Stimulated activated CD4-positive, alpha-beta T cell treated with anti-CD3 and anti-CD28 coated beads, Interleukin-1b, Interleukin-23, amount 100 ng/mL, for 24 hours (primary cell): ENCODE data around the gene HPSE2.
"Not testable (repeated sequence)": the region's sequence is repeated elsewhere in the genome, so short reads cannot be mapped to it uniquely, and the experiment has no call there.

Experiments used
- DNase-seq, 4 experiments: peaks; one replicate each; pipeline ENCODE4 v3.0.0-alpha.2; 2020; ENCODE audit warnings: low read depth in 4 of 4, low spot score in 1 of 4

HPSE2 gene

DNA sequence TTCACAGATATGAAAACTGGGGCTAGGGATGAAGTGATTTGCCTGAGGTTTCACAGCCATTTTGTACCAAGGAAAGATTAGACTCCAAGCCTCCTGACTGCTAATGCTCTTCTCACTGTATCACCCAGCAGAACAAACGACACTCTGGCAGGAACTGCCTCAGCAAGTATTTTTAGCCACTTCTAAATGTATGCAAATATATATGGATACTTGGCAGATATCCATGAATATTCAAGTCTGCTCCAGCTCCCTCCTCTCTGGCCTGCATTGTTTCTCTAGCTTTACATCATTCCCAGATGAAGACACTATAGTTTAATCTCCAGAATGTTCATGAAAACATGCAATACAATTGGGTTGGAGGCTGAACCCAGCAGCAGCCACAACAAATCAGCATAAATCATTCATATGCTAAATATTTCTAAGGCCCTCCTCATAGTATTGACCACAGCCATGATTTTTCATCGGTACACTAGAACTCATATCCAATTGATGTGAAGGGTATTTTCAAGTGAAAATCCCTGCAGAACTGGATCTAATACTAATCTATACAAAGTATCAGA, 65.5 kb downstream of the HPSE2 start:
- DNase-seq = no peak

DNA sequence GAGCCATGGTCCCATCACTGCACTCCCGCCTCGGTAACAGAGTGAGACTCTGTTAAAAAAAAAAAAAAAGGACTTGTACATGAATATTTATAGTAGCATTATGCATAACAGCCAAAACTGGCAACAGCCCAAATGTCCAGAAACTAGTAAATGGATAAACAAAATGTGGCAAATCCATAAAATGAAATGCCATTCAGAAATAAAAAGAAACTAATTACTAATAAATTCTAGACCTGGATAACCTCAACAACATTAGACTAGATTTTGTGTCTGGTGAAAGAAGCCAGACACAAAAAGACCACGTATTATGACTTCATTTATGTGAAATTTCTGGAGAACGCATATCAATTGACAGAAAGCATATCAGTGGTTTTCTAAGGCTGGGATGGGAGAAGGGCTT, 74.5 kb downstream of the HPSE2 start:
- no peak for DNase-seq

DNA sequence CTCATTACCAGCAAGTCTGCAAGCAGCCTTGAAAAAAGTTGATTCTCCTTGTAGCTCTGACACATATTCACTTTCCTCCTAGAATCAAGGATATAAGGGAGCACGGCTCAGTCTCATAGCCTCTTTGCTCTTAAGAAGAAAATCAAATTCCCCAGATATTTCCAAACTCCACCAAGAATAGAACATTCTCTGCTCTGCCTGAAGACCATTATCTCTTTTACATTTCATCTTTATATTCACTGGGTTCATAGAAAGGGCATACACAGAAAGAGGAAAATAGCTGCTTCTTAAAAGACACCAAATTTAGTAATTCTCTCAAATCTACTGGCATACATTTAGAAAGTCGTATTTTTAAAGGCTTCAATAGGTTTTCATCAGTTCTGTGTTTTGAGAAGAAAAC, 92.0 kb downstream of the HPSE2 start:
- no peak for DNase-seq

DNA sequence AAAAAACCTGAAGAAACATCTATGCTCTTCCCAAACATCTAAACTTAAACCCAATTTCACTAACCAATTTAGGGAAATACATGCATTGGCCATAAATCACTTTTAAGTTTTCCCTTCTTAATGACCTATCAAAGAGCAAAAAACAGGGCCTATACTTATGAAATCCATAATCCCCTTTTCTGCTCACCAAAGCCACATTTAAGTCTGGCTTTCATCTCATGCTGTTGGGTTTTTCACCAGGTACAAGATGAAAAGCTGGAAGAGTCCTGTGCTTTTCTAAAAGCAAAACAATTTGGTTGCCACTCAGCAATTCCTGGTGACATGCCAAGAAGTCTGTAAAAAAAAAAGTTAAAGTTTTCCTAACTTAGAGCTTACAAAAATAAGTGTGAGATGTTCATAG, 92.6 kb downstream of the HPSE2 start:
- DNase-seq = no peak

DNA sequence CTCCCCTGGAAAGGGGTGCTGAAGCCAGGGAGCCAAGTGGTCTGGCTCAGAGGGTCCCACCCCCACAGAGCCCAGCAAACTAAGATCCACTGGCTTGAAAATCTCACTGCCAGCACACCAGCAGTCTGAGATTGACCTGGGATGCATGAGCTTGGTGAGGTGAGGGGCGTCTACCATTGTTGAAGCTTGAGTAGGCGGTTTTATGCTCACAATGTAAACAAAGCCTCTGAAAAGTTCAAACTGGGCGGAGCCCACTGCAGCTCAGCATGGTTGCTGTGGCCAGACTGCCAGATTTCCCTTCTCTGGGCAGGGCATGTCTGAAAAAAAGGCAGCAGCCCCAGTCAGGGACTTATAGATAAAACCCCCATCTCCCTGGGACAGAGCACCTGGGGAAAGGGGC, 102.8 kb downstream of the HPSE2 start:
- DNase-seq = not testable (repeated sequence)

DNA sequence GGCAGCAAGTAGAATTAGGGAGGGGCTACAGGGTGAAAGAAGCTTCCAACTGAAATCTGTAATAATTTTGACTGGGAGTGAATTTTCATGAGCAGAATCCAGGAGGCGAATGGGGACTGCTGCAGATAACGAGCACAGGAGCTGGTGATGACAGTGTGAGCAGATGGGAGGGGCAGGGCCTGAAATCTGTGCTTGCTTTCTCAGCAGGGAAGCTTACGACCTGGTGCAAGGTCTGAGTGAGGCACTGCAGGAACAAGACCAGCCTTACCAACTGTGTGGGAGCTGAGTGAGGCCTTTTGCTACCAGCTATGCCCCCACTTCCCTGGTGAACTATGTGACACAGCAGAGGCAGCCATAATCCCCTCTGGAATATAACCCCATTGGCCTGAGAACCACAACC, 109.8 kb downstream of the HPSE2 start:
- no peak for DNase-seq

DNA sequence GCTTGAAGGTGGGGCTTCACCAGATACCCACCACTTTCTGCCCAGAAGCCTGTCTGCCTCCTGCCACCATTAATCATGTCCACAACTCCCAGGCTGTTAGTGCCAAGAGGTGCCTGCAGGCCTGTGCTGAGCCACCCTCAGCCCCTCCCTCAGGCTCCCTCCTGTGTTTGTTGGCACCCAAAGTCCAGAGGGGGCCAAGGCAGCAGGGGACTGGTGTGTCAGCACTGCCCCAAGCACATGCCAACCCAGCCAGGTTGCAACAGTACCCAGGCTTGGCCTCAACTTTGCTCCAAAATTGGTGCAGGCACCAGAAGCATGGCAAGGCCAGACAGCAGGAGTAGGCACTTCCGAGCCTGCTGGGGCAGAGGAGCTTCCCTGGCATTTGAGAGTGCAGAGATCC, 111.3 kb downstream of the HPSE2 start:
- no peak for DNase-seq

DNA sequence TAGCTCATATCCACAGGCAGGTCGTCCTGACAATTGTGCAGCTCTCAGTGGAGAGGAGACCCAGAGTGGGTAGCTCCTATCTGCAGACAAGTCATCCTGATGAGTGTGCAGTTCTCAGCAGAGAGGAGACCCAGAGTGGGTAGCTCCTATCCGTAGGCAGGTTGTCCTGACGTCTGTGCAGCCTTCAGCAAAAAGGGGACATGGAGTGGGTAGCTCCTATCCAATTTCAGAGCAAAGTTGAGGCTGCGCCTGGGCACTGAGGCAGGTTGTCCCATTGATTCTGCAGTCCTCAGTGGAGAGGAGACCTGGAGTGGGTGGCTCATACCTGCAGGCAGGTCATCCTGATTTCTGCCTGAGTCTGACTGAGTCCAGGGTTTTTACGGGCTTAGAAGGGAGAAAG, 111.8 kb downstream of the HPSE2 start:
- no peak for DNase-seq

DNA sequence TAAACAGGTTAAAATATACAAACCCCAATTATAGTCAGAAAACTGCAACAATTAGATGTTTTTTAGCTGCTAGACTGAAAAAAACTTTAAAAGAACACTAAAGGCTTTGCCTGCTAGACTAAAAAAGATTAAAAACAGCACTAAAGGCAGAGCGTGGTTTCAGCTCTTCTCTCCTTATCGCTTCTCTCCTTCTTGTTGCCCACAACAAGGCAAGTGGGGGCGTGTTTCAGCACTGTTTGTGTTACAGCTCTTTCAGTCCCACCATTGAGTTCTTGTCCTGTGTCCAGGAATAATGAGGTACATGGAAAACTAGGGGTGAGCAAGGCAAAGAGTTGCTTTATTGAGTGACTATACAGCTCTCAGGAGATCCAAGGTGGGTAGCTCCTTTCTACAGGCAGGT, 112.3 kb downstream of the HPSE2 start:
- no peak for DNase-seq

DNA sequence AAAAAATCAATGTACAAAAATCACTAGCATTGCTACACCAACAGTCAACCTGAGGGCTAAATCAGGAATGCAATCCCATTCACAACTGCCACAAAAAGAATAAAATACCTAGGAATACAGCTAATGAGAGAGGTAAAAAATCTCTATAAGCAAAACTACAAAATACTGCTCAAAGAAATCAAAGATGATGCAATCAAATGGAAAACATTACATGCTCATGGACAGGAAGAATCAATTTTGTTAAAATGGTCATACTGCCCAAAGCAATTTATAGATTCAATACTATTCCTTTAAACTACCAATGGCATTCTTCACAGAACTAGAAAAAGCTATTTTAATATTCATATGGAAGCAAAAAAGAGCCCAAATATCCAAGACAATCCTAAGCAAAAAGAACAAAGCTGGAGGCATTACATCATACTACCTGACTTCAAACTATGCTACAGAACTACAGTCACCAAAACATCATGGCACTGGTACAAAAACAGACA, 116.3 kb downstream of the HPSE2 start:
- DNase-seq = no peak

DNA sequence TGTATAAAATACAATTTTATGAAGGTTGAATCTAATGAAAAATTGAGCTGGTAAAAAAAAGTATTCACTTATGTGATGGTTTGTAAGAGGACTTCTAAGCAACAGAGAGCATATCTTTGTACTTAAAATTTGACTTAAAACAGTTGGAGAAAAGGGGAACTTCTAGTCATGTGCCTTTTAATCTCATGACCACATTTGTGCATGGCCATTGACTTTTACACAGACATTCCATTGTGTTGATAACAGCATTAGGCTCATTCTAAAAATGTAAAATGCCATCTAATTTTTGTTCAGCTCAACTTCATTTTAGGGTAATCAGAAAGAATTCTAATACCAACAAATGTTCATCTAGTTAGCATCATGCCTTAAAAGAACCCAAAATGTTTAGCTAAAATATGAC, 119.9 kb downstream of the HPSE2 start:
- no peak for DNase-seq

DNA sequence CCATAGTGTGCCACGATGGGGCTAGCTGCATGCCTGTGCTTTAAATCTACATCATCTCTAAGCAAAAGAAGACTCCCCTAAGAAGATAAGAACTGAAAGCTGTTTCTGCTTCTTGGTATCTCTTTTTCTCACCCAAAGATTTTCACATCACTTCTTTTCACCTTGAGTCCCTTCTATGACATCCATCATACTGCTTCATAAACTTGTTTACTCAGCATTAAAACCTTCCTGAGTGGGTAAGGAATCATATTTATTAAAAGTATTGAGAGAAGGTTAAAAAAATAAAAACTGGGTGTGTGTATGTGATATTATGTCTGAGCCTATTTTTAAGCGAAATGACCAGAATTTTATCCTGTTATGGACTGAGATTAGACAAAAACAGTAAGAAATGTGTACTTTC, 150.3 kb downstream of the HPSE2 start:
- no peak for DNase-seq

DNA sequence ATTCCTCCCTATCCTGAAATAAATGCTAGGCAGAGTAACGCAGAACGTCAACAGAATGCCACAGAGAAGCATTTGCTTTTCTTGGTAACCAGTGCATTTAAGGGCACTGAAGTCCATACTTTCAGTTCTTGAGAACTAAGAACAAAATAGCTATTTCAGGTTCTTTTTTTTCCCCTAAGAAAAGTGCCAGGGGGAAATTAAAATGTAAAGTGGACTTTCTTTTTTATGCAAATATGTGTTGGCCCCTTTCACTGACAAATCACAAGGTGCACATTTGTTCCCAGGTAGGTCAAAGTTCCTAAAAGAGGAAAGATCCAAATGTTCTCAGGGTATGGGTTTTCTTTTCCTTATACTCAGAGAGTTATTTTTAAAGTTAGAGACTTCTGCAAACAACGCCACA, 151.5 kb downstream of the HPSE2 start:
- no peak for DNase-seq

DNA sequence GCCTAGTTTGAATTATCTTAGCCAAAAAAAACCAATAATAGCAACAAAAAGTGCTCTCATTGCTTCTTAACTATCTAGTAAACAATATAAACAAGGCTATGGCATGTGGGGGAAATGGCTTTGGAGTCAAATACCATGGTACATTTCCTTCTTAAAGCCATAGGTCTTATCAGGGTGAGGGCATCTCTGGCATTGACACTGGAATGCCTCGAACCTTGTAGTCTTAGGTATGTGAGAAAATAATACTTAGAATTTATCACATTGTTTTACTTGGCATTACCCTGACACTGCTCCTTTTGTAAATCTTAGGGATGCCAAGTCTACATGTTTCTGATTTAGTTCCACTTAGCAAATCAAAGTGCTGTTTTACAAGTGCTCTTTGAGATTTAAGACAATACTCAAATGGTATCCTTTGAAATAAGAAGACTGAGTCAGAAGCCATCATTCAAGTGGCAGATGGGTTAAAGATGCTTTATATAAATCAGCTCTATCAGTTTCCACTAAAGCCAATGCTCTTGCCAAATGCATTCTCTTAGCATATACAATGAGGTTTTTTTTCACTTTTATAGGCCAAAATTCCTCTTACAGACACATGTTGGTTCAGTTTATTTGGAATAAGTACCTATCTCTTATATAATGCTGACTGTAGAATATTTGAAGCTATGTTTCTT, 155.2 kb downstream of the HPSE2 start:
- DNase-seq = no peak

DNA sequence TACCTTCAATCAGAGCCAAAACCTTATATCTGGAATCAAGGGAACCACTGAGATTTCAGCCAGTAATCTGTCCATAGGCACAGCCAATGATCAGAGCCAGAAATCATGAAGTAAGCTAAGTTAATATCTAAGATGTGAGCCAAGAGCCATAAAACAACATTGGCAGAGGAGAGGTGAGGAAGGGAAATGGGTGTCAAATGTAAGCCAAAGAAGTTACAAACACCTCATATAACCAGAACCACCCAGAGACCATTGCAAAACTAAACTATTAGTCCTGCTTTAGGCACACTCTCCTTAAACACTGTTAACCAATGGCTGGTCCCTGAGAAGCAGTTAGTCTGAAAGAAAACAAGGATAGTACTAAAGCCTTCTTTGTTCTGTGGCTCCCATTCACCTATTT, 173.1 kb downstream of the HPSE2 start:
- DNase-seq = no peak

DNA sequence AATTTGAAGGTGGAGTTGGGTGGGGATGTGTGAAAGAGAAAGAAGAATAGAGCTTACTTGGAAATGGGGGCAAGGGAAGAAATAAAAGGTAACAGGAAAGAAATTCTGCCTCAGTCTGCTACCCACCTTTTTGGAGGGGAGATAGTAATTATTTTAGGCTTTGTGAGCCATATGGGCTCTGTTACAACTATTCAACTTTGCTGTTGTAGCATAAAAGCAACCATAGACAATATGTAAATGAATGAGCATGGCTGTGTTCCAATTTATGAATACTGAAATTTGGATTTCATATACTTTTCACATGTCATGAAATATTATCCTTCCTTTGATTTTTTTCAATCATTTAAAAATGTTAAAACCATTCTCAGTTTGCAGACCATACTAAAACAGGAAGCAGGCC, 176.9 kb downstream of the HPSE2 start:
- DNase-seq = no peak

DNA sequence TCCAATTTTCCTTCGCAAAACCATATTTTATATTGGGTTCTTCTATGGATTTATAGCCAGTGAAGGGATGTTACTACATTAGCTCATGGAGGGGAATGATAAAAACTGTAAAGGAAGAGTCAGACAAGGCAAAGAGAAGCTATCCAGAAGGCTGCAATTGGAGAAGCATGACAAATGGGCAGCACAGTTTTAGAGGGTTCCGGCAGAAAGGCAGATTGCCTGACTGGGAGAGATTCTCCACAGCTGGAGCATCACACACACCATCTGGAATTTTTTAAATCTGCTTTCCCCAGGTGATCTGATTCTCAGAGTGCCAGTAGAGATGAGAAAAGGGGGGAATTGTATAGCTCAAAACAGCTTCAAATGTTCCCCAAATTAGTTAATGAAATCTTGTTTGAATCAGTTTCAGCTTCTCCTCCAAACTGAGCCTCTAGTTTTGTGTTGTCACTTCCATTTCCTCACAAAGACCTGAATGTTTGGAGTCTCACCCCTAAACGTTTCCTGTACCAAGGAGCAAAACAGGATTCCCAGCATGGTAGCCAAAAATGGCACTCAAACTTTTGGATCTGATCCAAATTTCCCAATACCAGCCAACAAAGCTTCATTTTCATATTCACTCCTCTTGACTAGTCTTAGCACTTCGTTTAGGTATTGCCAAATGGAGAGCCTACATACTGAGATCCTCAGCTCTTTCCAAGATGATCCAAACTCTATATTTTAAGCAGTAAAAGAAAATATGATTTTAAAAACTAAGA, 177.5 kb downstream of the HPSE2 start:
- DNase-seq = no peak

DNA sequence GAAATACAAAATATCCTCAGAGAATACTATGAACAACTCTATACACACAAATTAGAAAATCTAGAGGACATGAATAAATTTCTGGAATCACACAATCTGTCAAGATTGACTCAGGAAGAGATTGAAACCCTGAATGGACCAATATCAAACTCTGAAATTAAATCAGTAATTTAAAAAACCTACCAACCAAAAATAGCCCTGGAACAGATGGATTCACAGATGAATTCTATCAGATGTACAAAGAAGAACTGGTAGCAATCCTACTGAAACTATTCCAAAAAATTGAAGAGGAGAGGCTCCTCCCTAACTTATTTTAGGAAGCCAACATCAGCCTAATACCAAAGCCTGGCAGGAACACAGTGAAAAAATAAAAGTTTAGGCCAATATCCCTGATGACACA, 190.0 kb downstream of the HPSE2 start:
- no peak for DNase-seq

DNA sequence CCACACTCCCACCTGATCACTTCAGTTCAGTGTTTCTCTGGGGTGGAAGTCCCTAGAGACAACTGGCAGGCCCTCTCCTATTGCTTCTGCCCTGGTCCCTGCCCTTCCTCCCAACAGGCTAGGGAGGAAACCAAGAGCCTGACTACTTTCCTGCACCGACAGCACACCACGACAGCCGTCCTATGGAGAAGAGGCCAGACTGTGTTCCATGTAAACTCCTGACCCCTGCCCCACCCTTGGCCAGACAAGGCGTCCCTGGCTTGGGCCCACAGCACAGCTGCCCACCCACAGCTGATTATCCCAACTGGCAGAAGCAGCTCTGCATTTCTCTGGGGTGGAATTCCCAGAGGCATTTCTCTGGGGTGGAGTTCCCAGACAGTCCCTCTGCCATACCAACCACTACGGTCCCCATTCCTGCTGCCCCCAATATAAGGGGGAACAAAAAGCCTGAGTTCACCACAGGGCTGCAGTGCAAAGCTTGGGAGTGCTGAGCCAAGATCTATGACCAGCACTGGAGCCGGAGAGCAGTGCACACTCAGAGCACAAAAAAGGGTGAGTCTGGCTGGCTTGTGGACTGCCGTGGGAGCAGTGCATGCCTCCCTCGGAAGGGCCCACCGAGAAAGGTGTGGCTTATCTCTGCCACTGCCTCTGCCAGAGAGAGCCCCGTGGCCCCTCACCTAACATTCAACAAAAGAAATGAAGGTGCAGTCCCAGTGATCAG, 193.4 kb downstream of the HPSE2 start:
- no peak for DNase-seq

DNA sequence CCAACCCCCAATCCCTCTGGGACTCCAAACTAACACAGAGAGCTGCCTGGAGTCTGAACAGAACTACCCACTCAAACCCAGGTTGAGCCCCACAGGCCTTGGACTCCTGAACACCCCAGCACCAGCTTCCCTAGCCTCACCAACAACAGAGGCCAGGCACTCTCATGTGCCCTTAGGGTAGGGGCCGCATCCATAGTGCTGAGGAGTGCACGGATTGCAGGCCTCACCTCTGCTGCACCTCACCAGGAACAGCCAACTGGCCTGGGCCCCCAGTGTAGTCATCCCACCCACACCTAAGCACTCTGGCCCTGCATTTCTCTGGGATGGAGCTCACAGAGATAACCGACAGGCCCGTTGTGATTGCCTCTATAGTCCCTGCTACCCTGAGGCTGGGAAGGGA, 194.2 kb downstream of the HPSE2 start:
- DNase-seq = no peak

DNA sequence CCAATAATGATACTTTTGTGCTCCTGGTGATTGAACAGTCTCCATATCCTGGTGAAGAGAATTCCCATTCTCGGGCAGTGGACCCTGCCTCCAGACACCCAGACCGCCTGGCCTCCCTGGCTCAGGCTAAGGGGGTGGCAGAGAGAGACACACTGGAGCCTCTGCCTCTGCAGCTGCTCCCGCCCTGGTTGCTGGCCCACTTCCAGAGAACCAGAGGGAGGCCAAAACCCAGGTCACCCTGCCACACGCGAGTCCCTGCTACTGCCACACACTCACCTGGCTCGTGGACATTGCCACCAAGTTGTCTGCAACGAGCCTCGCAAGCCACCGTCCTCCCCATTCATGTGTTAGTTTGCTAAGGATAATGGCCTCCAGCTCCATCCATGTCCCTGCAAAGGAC, 221.8 kb downstream of the HPSE2 start:
- DNase-seq = no peak

DNA sequence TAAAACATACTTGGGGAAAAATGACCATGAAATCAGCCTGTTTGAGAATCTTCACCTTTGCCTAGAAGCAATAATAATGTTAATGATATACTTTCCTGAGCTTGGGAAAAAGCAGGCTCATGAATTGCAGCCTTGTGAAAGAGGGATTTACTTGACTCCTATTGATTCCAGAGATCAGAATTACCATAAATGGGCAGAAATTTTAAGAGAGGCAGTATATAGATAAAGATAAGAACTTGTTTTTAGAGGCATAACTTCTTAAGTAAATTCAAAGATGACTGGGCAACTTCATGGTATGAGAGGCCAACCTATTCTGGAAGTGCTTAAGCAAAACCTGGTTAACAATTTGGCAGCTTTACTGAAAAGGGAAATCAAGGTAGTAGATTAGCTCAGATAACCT, 225.4 kb downstream of the HPSE2 start:
- DNase-seq = no peak
